T-cell (primary cell): ENCODE data around the gene ID3. TPM values are rescaled to one million over a fixed set of nuclear protein-coding genes. Genes with fewer than 3 reads are reported as not detected.

Experiments
- ATAC-seq, 4 experiments: fragments of 200-7000 bp in 3 of 4; fragments of 150-1000 bp in 1 of 4; cut with Tn5 transposase; replicated peaks in 1 of 4; 1 replicate in 3 of 4; 2 replicates in 1 of 4; pipeline ENCODE4 v1.10.0; 2021; ENCODE audit warnings: moderate library complexity in 3 of 4, mild to moderate bottlenecking in 2 of 4, moderate number of reproducible peaks in 1 of 4
- CTCF ChIA-PET, 2 donors: fragments of 300-600 bp; sonication (Branson Sonifier 250); formaldehyde crosslinking; loops; one replicate each; lab custom pipeline; 2022; ENCODE audit warnings: antibody characterized with exemption in 2 of 2; lab: Charles Lee
- POLR2A ChIA-PET, 2 donors: fragments of 300-600 bp; sonication (Branson Sonifier 250); formaldehyde crosslinking; loops; one replicate each; lab custom pipeline; 2022; ENCODE audit warnings: antibody characterized with exemption in 2 of 2; lab: Charles Lee
- DNase-seq, 35 experiments: peaks; one replicate each; pipeline versions ENCODE4 v3.0.0 to v3.0.0-alpha.2; 2013 to 2023
- H3K27ac ChIP-seq: one replicate; pipeline ENCODE4 v1.5.1; 2013; ENCODE audit warnings: low read length
- H3K27me3 ChIP-seq, 2 experiments: replicated peaks in 1 of 2; 1 replicate in 1 of 2; 2 replicates in 1 of 2; pipeline versions ENCODE4 v1.6.1 to v1.7.0; 2013; ENCODE audit warnings: low read length in 1 of 2, mixed read lengths in 1 of 2; ENCODE audit not compliant: control insufficient read depth in 2 of 2, insufficient read depth in 2 of 2; ENCODE audit errors: extremely low read depth in 1 of 2
- H3K36me3 ChIP-seq, 2 donors: 1 replicate in 1 of 2; 2 replicates in 1 of 2; pipeline versions ENCODE4 v1.6.1 to v1.7.0; 2013; ENCODE audit warnings: low read length in 1 of 2; ENCODE audit not compliant: control insufficient read depth in 2 of 2, insufficient read depth in 1 of 2; ENCODE audit errors: extremely low read depth in 1 of 2
- H3K4me1 ChIP-seq, 2 experiments: 1 replicate in 1 of 2; 2 replicates in 1 of 2; pipeline versions ENCODE4 v1.6.1 to v1.7.0; 2013; ENCODE audit warnings: low read length in 2 of 2, mixed read lengths in 1 of 2; ENCODE audit not compliant: insufficient read depth in 2 of 2, control insufficient read depth in 1 of 2; ENCODE audit errors: extremely low read depth in 1 of 2
- H3K4me3 ChIP-seq, 2 donors: 1 replicate in 1 of 2; 2 replicates in 1 of 2; pipeline versions ENCODE4 v1.5.1 to v1.7.0; 2013; ENCODE audit warnings: mild to moderate bottlenecking in 2 of 2, low read length in 1 of 2, moderate library complexity in 1 of 2; ENCODE audit not compliant: control insufficient read depth in 1 of 2; ENCODE audit errors: extremely low read depth in 1 of 2
- H3K9me3 ChIP-seq: 2 replicates; pipeline ENCODE4 v1.7.0; 2013
- H3K27ac Mint-ChIP-seq, 2 donors: one replicate each; pipeline ENCODE4 v1.8.0; 2020 to 2021; ENCODE audit warnings: mild to moderate bottlenecking in 2 of 2, mixed read lengths in 2 of 2
- H3K27me3 Mint-ChIP-seq, 2 donors: one replicate each; pipeline ENCODE4 v1.8.0; 2021 to 2022; ENCODE audit warnings: mixed read lengths in 2 of 2
- H3K36me3 Mint-ChIP-seq: one replicate; pipeline ENCODE4 v1.8.0; 2021; ENCODE audit warnings: mixed read lengths
- H3K4me1 Mint-ChIP-seq, 3 donors: one replicate each; pipeline ENCODE4 v1.8.0; 2020 to 2022; ENCODE audit warnings: mixed read lengths in 3 of 3, mild to moderate bottlenecking in 1 of 3
- H3K4me3 Mint-ChIP-seq, 3 donors: one replicate each; pipeline ENCODE4 v1.8.0; 2020 to 2022; ENCODE audit warnings: mild to moderate bottlenecking in 3 of 3, mixed read lengths in 3 of 3, moderate library complexity in 3 of 3
- H3K9me3 Mint-ChIP-seq, 3 donors: one replicate each; pipeline ENCODE4 v1.8.0; 2020 to 2022; ENCODE audit warnings: mixed read lengths in 3 of 3
- WGBS: methylation state at CpG from one replicate; pipeline ENCODE4 v1.1.5; 2013; ENCODE audit warnings: missing lambda C conversion rate; ENCODE audit not compliant: insufficient coverage; 5-methylcytosine and 5-hydroxymethylcytosine counted together
- total RNA-seq, 35 experiments: library from RNA in 6 of 35; stranded (reverse) in 6 of 35; fragments of 120-200 nt in 1 of 35; gene quantifications; one replicate each; pipeline versions ENCODE4 v1.2.1 to v1.2.4 and lab custom pipeline; 2013 to 2026

Gene ID3
- 10 to 100 TPM; 20.7 to 99.7 (median 81.3) TPM for total RNA-seq
- 34.2 TPM for total RNA-seq (2013)
- 7.7 to 112 (median 45.3) reads per million in 29 experiments for total RNA-seq (lab: John Stamatoyannopoulos, UW)

- ATAC-seq, result peak; percentile 65 to 70 (median 68)
- Histone ChIP-seq H3K36me3 (no peaks in the 10 kb centered on the region), H3K9me3 (no peaks in the 10 kb centered on the region), H3K27me3 (peaks cover 0 to 10% of the 10 kb centered on the region in 2 experiments), H3K27ac (peak within 1 kb of the TSS; percentile 64), H3K4me1 (peaks cover 36 to 68% of the 10 kb centered on the region in 2 experiments), H3K4me3 (peak within 1 kb of the TSS; percentile 79 to 100)
- 2% methylated on average over 54 of the region's 57 CpGs for WGBS
- Mint-ChIP-seq H3K4me1 (peaks cover 63 to 75% (median 73%) of the 10 kb centered on the region in 3 donors), H3K36me3 (peaks cover 8% of the 10 kb centered on the region), H3K9me3 (no peaks in the 10 kb centered on the region), H3K27ac (peak within 1 kb of the TSS; percentile 87 to 89), H3K4me3 (peak within 1 kb of the TSS; percentile 85 to 96 (median 95)), H3K27me3 (no peaks in the 10 kb centered on the region)
- ChIA-PET CTCF (interaction anchor here (0.5 to 1.8 kb wide), 6 partner anchors 15 to 107 kb away, joined by 3 to 16 read pairs (median 4); no protein-coding TSS in a partner anchor), POLR2A (interaction anchor here (0.6 to 1.4 kb wide), 3 partner anchors 42 to 132 kb away, joined by 3 to 4 read pairs (median 3); partner anchors contain the start of gene RPL11 (in 1 of the 2))
- peak; percentile 63 to 95 (median 85) for DNase-seq
Observed at GRCh38 chr1:23559136-23559984, at the start of gene ID3. TSS of gene ID3 (minus strand) at chr1:23559501. CDS start at chr1:23559426, 75 bp downstream.

GRCh38 chr1:23607944-23608343 lies 48.6 kb upstream of the ID3 start:
- Histone ChIP-seq H3K27ac (peak overlapping the region; percentile 18), H3K4me3 (no peak overlapping the region), H3K27me3 (no peaks in the 10 kb centered on the region), H3K9me3 (no peaks in the 10 kb centered on the region), H3K36me3 (no peaks in the 10 kb centered on the region), H3K4me1 (peaks cover 46 to 57% of the 10 kb centered on the region in 2 experiments)
- ChIA-PET POLR2A (no interaction called here), CTCF (no interaction called here)
- Mint-ChIP-seq H3K4me3 (no peak overlapping the region), H3K36me3 (no peaks in the 10 kb centered on the region), H3K4me1 (peaks cover 64 to 72% (median 69%) of the 10 kb centered on the region in 3 donors), H3K27ac (peak overlapping the region; percentile 91 to 93), H3K9me3 (no peaks in the 10 kb centered on the region), H3K27me3 (no peaks in the 10 kb centered on the region)
- DNase-seq (no peak), ATAC-seq (no peak)
- 96% methylated on average over 3 of the region's 4 CpGs for whole genome bisulfite sequencing

- POLR2A ChIA-PET, result interaction anchor here in 1 of 2 donors (0.5 kb wide), 1 partner anchor 17 kb away, joined by 4 read pairs; no protein-coding TSS in a partner anchor
Observed at GRCh38 chr1:23601968-23602876, 42.9 kb upstream of the ID3 start.

GRCh38 chr1:23601135-23601967 lies 42.0 kb upstream of the ID3 start:
- H3K27ac Mint-ChIP-seq, result peak overlapping the region; percentile 96 to 97
- Histone ChIP-seq H3K4me1 (peaks cover 63 to 81% of the 10 kb centered on the region in 2 experiments), H3K27ac (peak overlapping the region; percentile 80), H3K36me3 (no peaks in the 10 kb centered on the region), H3K9me3 (no peaks in the 10 kb centered on the region), H3K4me3 (peak overlapping the region; percentile 28 to 52), H3K27me3 (no peaks in the 10 kb centered on the region)
- DNase-seq, result peak in 24 of 35 experiments; percentile 9 to 66 (median 30)
- ATAC-seq, result peak; percentile 51 to 77 (median 65)
- ChIA-PET CTCF (interaction anchor here (0.5 to 1.6 kb wide), 9 partner anchors 34 to 152 kb away, joined by 3 to 6 read pairs (median 3); no protein-coding TSS in a partner anchor), POLR2A (interaction anchor here (0.5 to 0.9 kb wide), 7 partner anchors 26 to 257 kb away, joined by 3 to 8 read pairs (median 6); partner anchors contain the start of gene ID3 (in 1 of the 2))
- no peaks in the 10 kb centered on the region for H3K36me3 Mint-ChIP-seq
- 32% methylated on average over 5 of the region's 11 CpGs for WGBS
- H3K4me3 Mint-ChIP-seq, result peak overlapping the region; percentile 65 to 78 (median 77)
- H3K9me3 Mint-ChIP-seq, result no peaks in the 10 kb centered on the region
- H3K27me3 Mint-ChIP-seq, result no peaks in the 10 kb centered on the region
- H3K4me1 Mint-ChIP-seq, result peaks cover 82 to 84% (median 82%) of the 10 kb centered on the region in 3 donors

More at GRCh38 chr1:23601968-23602876, 42.9 kb upstream of the ID3 start:
- no peaks in the 10 kb centered on the region for H3K27me3 ChIP-seq
- H3K4me3 ChIP-seq, result peak overlapping the region; percentile 28 to 52
- peaks cover 65 to 81% of the 10 kb centered on the region in 2 experiments for H3K4me1 ChIP-seq
- peak in 10 of 35 experiments; percentile 22 to 51 (median 40) for DNase-seq
- Mint-ChIP-seq H3K9me3 (no peaks in the 10 kb centered on the region), H3K4me3 (peak overlapping the region; percentile 65 to 78 (median 77)), H3K27ac (peak overlapping the region; percentile 96 to 97), H3K36me3 (no peaks in the 10 kb centered on the region), H3K4me1 (peaks cover 82 to 84% (median 82%) of the 10 kb centered on the region in 3 donors), H3K27me3 (no peaks in the 10 kb centered on the region)
- H3K36me3 ChIP-seq, result no peaks in the 10 kb centered on the region
- H3K9me3 ChIP-seq, result no peaks in the 10 kb centered on the region
- WGBS, result 21% methylated on average over 2 of the region's 10 CpGs
- ATAC-seq, result peak; percentile 74 to 76 (median 75)
- CTCF ChIA-PET, result interaction anchor here (0.5 to 1.6 kb wide), 5 partner anchors 17 to 187 kb away, joined by 3 to 4 read pairs (median 3); no protein-coding TSS in a partner anchor
- H3K27ac ChIP-seq, result peak overlapping the region; percentile 80

GRCh38 chr1:23600283-23600682 lies 41.0 kb upstream of the ID3 start:
- Mint-ChIP-seq H3K9me3 (no peaks in the 10 kb centered on the region), H3K27ac (peak overlapping the region; percentile 96 to 97), H3K27me3 (no peaks in the 10 kb centered on the region), H3K4me1 (peaks cover 87 to 89% (median 89%) of the 10 kb centered on the region in 3 donors), H3K36me3 (no peaks in the 10 kb centered on the region), H3K4me3 (peak overlapping the region; percentile 53 to 78 (median 77))
- Histone ChIP-seq H3K27me3 (no peaks in the 10 kb centered on the region), H3K27ac (no peak overlapping the region), H3K9me3 (no peaks in the 10 kb centered on the region), H3K36me3 (no peaks in the 10 kb centered on the region), H3K4me1 (peaks cover 61 to 89% of the 10 kb centered on the region in 2 experiments), H3K4me3 (peak overlapping the region in 1 of 2 donors; percentile 52)
- WGBS, result 75% methylated on average over 6 of the region's 6 CpGs
- ATAC-seq, result no peak
- no peak for DNase-seq
- POLR2A ChIA-PET, result interaction anchor here (0.6 kb wide), 2 partner anchors 23 to 256 kb away, joined by 8 read pairs; no protein-coding TSS in a partner anchor
- CTCF ChIA-PET, result interaction anchor here (0.6 to 1.6 kb wide), 3 partner anchors 35 to 40 kb away, joined by 3 to 6 read pairs (median 3); no protein-coding TSS in a partner anchor
